Stimulated activated CD4-positive, alpha-beta T cell treated with anti-CD3 and anti-CD28 coated beads, Interleukin-12 subunit alpha, Interleukin-12 subunit beta, amount 100 ng/mL, for 4 hours (primary cell): ENCODE measurements around the gene AGER.
"Not testable (repeated sequence)": the region's sequence is repeated elsewhere in the genome, so short reads cannot be mapped to it uniquely, and the experiment has no call there.

Experiments used
- DNase-seq: peaks from one replicate; pipeline ENCODE4 v3.0.0-alpha.2; 2020

Gene AGER

GRCh38 chr6:32146687-32147086 is 37.4 kb downstream of the AGER start:
- no peak for DNase-seq

DNA sequence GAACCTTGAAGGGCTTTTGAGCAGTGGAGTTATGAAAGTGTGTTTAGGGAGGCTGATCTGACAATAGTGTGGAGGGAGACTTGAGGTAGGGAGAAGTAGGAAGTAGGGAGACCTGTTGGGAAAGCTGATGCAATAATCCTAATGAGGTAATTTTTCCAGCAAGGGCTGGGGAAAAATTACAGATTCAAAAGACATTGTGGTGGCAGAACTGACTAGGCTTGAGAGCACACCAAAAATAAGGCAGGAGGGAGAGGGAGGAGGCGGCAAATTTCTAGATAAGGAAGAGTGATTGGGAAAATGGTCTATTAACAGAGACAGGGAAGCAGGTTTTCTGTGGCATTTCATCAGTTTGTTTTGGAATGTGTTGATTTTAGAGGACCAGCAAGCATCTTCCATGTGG is 37.8 kb downstream of the AGER start:
- DNase-seq: no peak

GRCh38 chr6:32144238-32144637 is 39.8 kb downstream of the AGER start:
- not testable (repeated sequence) for DNase-seq

- DNase-seq: no peak
Observed at GRCh38 chr6:32140420-32141046, 43.5 kb downstream of the AGER start.

- DNase-seq: no peak
Observed at GRCh38 chr6:32139590-32139989, 44.5 kb downstream of the AGER start.

DNA sequence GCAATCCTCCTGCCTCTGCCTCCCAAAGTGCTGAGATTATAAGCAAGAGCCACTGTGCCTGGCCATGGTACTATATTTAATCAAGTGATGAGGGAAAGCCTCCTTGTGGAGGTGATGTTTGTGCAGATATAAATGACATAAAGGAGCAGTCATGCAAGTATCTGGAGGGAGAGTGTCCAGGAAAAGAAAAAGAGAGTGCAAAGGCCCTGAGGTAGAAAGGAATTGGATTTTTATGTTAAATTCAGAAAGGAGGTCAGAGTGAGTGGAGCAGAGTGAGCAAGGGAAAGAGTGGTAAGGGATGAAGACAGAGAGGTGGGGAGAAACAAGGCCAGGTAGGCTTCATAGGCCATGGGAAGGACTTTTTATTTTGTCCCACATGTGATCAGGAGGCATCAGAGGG is 46.6 kb downstream of the AGER start:
- no peak for DNase-seq

GRCh38 chr6:32133786-32134185 is 50.3 kb downstream of the AGER start:
- DNase-seq: no peak

GRCh38 chr6:32132110-32132509 is 51.9 kb downstream of the AGER start:
- no peak for DNase-seq

GRCh38 chr6:32131439-32131948 is 52.6 kb downstream of the AGER start:
- DNase-seq: no peak
